Smooth muscle cell (in vitro differentiated cells): Measurements from ENCODE around the gene TAF6. TPM values are rescaled to one million over a fixed set of nuclear protein-coding genes. Genes with fewer than 3 reads are reported as not detected.

Experiments used
- DNase-seq: peaks from one replicate; lab custom pipeline; 2025; ENCODE audit not compliant: unreplicated experiment; lab: John Stamatoyannopoulos, UW
- H2AFZ ChIP-seq: fragments of 200-600 bp; sonication (generic); 2 replicates; pipeline ENCODE4 v1.6.0; 2016; ENCODE audit warnings: antibody characterized with exemption, low read depth, mild to moderate bottlenecking
- H3F3A ChIP-seq: fragments of 200-600 bp; sonication (generic); 2 replicates; pipeline ENCODE4 v1.6.0; 2017; ENCODE audit warnings: antibody characterized with exemption, low read depth
- H3K27ac ChIP-seq: fragments of 200-600 bp; sonication (generic); 2 replicates; pipeline ENCODE4 v1.5.1; 2016; ENCODE audit warnings: low read depth, mild to moderate bottlenecking
- H3K27me3 ChIP-seq: fragments of 200-600 bp; sonication (generic); 2 replicates; pipeline ENCODE4 v1.6.1; 2016; ENCODE audit warnings: low read depth, mild to moderate bottlenecking
- H3K36me3 ChIP-seq: fragments of 200-600 bp; sonication (generic); 2 replicates; pipeline ENCODE4 v1.5.1; 2016; ENCODE audit warnings: low read depth
- H3K4me1 ChIP-seq: fragments of 200-600 bp; sonication (generic); 2 replicates; pipeline ENCODE4 v1.5.1; 2016; ENCODE audit warnings: low read depth
- H3K4me2 ChIP-seq: fragments of 200-600 bp; sonication (generic); 2 replicates; pipeline ENCODE4 v1.6.0; 2016; ENCODE audit warnings: mild to moderate bottlenecking
- H3K4me3 ChIP-seq: fragments of 200-600 bp; sonication (generic); 2 replicates; pipeline ENCODE4 v1.5.1; 2016; ENCODE audit warnings: mild to moderate bottlenecking
- H3K79me2 ChIP-seq: fragments of 200-600 bp; sonication (generic); 2 replicates; pipeline ENCODE4 v1.6.0; 2016; ENCODE audit warnings: low read depth, mild to moderate bottlenecking
- H3K9ac ChIP-seq: fragments of 200-600 bp; sonication (generic); 2 replicates; pipeline ENCODE4 v1.6.0; 2016; ENCODE audit warnings: low read depth
- H3K9me3 ChIP-seq: fragments of 200-600 bp; sonication (generic); replicated peaks from 2 replicates; pipeline ENCODE4 v1.5.1; 2016; ENCODE audit warnings: low read depth
- H4K20me1 ChIP-seq: fragments of 200-600 bp; sonication (generic); 2 replicates; pipeline ENCODE4 v1.6.0; 2016; ENCODE audit warnings: low read depth
- WGBS: methylation state at CpG from one replicate; pipeline ENCODE4 v1.1.7; 2016; ENCODE audit warnings: low lambda C conversion rate; 5-methylcytosine and 5-hydroxymethylcytosine counted together
- polyA plus RNA-seq: library from polyadenylated mRNA; unstranded; fragments of >200 nt; fragmentation: Nextera tagmentation; extraction: Ambion mirVana; gene quantifications from 2 replicates; pipeline ENCODE4 v1.2.1, GENCODE V29; 2016
- total RNA-seq: library from RNA; depleted of rRNA; stranded (reverse); fragments of >200 nt; gene quantifications from 2 replicates; pipeline ENCODE4 v1.2.3, GENCODE V29; 2014
- TF ChIP-seq, protein P1 (sequence below): fragments of 200-600 bp; sonication (generic); IDR thresholded peaks from 2 replicates; pipeline ENCODE4 v1.5.1; 2017; ENCODE audit warnings: borderline replicate concordance, mild to moderate bottlenecking, antibody characterized with exemption; ENCODE audit not compliant: insufficient read depth, poor library complexity, severe bottlenecking

The TAF6 gene
- total and polyA plus RNA-seq, 2 experiments from 2014 or later: 26.6 to 78.0 TPM

DNA sequence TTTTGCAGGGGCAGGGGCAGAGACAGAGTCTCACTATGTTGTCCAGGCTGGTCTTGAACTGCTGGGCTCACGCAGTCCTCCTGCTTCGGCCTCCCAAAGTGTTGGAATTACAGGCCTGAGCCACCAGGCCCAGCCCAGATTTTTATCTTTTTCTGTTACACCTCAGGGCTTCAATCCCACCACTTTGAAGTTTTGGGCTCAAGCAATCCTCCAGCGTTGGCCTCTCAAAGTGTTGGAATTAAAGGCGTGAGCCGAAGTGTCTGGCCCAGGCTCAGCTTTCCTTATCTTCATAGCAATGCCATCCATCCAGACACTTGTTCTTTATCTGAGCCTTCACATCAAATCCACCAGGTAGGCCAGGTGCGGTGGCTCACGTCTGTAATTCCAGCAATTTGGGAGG is 4.1 kb downstream of the TAF6 start:
- Histone ChIP-seq H3K4me2 (no peak overlapping the region), H3F3A (no peaks in the 10 kb centered on the region), H2AFZ (no peak overlapping the region), H3K4me1 (peaks cover 6% of the 10 kb centered on the region), H4K20me1 (no peaks in the 10 kb centered on the region), H3K27ac (no peak overlapping the region), H3K36me3 (peaks cover 3% of the 10 kb centered on the region), H3K4me3 (no peak overlapping the region), H3K27me3 (no peaks in the 10 kb centered on the region), H3K9ac (no peak overlapping the region), H3K9me3 (no peaks in the 10 kb centered on the region), H3K79me2 (peaks cover 8% of the 10 kb centered on the region)
- 94% methylated on average over 7 of the region's 7 CpGs for WGBS
- TF ChIP-seq, protein P1, sequence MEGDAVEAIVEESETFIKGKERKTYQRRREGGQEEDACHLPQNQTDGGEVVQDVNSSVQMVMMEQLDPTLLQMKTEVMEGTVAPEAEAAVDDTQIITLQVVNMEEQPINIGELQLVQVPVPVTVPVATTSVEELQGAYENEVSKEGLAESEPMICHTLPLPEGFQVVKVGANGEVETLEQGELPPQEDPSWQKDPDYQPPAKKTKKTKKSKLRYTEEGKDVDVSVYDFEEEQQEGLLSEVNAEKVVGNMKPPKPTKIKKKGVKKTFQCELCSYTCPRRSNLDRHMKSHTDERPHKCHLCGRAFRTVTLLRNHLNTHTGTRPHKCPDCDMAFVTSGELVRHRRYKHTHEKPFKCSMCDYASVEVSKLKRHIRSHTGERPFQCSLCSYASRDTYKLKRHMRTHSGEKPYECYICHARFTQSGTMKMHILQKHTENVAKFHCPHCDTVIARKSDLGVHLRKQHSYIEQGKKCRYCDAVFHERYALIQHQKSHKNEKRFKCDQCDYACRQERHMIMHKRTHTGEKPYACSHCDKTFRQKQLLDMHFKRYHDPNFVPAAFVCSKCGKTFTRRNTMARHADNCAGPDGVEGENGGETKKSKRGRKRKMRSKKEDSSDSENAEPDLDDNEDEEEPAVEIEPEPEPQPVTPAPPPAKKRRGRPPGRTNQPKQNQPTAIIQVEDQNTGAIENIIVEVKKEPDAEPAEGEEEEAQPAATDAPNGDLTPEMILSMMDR: no peak
- DNase-seq: no peak

DNA sequence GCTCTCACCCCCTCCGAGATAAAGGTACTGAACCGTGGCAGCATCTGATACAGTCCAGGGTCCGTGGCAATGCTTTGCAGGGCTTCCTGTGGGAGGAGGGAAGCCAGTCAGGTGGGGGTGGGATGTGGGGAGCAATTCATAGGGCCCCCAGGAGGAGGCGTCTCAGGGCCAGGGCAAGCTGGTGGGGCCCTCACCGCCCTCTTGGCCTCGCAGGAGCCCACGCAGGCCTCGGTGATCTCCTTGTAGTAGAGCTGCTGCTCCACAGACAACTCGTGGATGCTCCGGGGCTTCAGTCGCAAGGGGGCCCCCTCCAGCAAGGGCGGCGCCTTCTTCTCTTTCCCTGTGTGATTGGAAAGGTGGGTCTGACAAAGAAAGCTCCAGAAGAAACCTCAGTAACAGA is 7.2 kb downstream of the TAF6 start:
- TF ChIP-seq, protein P1: no peak
- Histone ChIP-seq H3K36me3 (peaks cover 3% of the 10 kb centered on the region), H3F3A (no peaks in the 10 kb centered on the region), H3K27me3 (no peaks in the 10 kb centered on the region), H3K79me2 (no peaks in the 10 kb centered on the region), H3K4me1 (no peaks in the 10 kb centered on the region), H3K9ac (no peak overlapping the region), H4K20me1 (no peaks in the 10 kb centered on the region), H3K9me3 (no peaks in the 10 kb centered on the region), H3K4me2 (no peak overlapping the region), H3K4me3 (no peak overlapping the region), H2AFZ (no peak overlapping the region), H3K27ac (no peak overlapping the region)
- 96% methylated on average over 13 of the region's 13 CpGs for WGBS
- DNase-seq: no peak

DNA sequence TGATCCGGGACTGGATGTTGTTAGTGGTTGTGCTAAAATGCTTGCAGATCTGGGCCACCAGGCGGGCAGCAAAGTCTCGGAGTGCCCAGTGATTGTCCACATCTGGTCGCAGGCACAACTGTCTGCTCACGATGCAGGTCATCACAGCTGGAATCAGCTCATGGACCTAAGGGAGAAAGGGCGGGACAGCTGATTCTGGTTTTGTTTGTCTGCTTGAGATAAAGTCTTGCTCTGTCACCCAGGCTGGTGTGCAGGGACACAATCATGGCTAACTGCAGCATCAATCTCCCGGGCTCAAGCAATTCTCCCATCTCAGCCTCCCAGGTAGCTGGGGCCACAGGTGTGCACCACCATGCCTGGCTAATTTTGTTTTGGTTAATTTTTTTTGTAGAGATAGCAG is 8.0 kb downstream of the TAF6 start:
- TF ChIP-seq, protein P1: no peak
- H3K4me2 ChIP-seq: no peak overlapping the region
- H3K9me3 ChIP-seq: no peaks in the 10 kb centered on the region
- H4K20me1 ChIP-seq: no peaks in the 10 kb centered on the region
- WGBS: over 99% methylated on average over 7 of the region's 7 CpGs
- no peak overlapping the region for H3K9ac ChIP-seq
- H3K36me3 ChIP-seq: peaks cover 3% of the 10 kb centered on the region
- no peaks in the 10 kb centered on the region for H3K27me3 ChIP-seq
- no peaks in the 10 kb centered on the region for H3K79me2 ChIP-seq
- no peaks in the 10 kb centered on the region for H3K4me1 ChIP-seq
- no peak overlapping the region for H3K27ac ChIP-seq
- H3K4me3 ChIP-seq: no peak overlapping the region
- H3F3A ChIP-seq: no peaks in the 10 kb centered on the region
- H2AFZ ChIP-seq: no peak overlapping the region
- no peak for DNase-seq

DNA sequence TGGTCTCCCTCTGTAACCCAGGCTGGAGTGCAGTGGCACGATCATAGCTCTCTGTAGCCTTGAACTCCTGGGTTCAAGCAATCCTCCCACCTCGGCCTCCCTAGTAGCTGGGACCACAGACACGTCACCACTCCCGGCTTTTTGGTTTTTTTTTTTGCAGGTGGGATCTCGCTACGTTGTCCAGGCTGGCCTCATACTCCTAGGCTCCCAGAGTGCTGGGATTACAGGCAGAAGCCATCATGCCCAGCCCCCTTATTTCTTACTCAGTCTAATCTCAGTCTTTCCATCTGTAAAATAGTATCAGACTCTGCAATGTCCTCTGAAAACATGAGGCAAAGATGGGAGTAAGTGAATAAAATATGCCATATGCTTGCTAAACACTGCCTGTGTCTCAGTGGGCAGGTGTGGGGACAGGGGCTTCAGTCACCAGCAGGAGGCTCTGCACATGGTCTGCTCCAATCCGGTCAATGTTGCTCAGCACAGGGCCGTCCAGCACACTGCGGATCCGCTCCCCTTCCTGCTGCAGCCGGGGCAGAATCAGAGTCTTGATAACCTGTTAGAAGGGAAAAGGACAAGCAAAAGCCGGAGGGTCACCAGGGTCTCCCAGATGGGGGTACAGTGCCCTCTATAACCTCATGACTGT is 9.5 kb downstream of the TAF6 start:
- H3K4me1 ChIP-seq: no peaks in the 10 kb centered on the region
- H3K4me2 ChIP-seq: no peak overlapping the region
- no peaks in the 10 kb centered on the region for H3K79me2 ChIP-seq
- H3K9me3 ChIP-seq: no peaks in the 10 kb centered on the region
- no peak for DNase-seq
- TF ChIP-seq, protein P1: no peak
- no peaks in the 10 kb centered on the region for H3K27me3 ChIP-seq
- no peaks in the 10 kb centered on the region for H3F3A ChIP-seq
- H3K4me3 ChIP-seq: no peak overlapping the region
- WGBS: 90% methylated on average over 12 of the region's 12 CpGs
- H4K20me1 ChIP-seq: no peaks in the 10 kb centered on the region
- no peak overlapping the region for H3K27ac ChIP-seq
- H3K36me3 ChIP-seq: peaks cover 3% of the 10 kb centered on the region
- no peak overlapping the region for H2AFZ ChIP-seq
- no peak overlapping the region for H3K9ac ChIP-seq
